ENCODE measurements around the gene PTPN20.

Gene PTPN20

GRCh38 chr10:47021850-47022249 lies 110.6 kb downstream of the PTPN20 start:
- no peak for DNase-seq (ENCODE audit: low read depth in 2 of 2)

GRCh38 chr10:47022311-47023131 lies 111.3 kb downstream of the PTPN20 start:
- DNase-seq (ENCODE audit: low read depth in 2 of 2) = no peak

GRCh38 chr10:47023237-47024045 lies 112.2 kb downstream of the PTPN20 start:
- no peak for DNase-seq (ENCODE audit: low read depth in 2 of 2)

DNA sequence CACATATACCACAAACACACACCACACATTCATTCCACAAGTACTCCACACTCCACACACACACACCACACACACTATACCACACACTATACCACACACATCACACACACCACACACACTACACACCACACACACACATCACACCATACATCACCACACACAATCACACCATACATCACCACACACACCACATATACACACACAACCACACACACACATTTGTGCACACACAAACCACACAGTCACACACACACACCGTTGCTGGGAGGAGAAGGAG lies 112.8 kb downstream of the PTPN20 start:
- DNase-seq (ENCODE audit: low read depth in 2 of 2) = no peak

DNA sequence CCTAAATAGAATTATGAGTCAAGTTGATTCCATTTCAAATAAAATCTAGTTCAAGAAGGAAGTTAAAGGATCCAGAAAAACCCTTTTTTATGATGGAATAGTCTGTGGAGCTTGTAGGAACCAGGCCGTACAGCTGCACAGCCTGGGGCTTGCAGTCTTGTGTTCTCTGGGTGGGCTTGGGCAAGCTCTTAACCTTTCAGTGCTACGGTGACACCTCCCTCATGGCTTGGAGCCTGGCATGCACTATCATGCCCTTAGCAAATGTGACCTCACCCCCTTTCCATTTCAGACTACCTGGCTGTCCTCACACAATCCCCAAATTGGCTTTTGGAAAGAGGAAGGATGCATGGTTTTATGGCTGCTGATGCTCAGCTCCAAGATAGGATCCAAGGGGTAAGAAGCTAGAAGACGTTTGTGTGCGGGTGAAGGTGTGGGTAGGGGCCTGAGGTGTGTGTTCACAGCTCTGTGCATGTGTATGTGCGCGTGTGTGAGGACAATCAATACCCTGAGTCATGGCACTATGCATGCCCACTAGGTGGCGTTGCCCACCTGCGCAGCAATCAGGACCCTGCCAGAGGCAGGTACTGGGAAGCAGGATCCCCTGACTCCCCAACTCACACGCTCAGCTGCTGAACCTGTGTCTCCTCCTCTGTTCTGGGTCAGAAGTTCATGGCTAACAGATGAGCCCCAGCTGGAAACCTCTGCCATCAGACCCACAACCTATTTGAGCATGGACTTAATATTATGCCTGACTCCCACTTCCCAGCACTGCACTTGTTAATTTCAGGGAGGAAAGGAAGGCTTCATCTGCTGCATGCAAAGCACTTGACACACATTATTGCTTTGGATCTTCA lies 113.4 kb downstream of the PTPN20 start:
- no peak for DNase-seq (ENCODE audit: low read depth in 2 of 2)

DNA sequence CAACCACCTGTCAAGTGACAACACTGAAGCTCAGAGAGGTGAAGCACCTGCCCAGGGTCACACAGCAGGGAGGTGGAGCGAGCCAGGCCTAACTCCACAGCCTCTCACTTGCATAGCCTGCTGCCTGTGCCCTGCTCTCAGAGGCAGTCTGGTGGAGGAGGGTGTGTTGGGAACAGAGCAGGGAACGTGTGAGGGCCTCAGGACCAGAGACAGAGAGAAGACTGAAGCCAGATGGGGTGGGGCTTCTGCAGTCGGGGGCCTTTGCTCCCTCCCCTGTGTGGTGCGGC lies 114.0 kb downstream of the PTPN20 start:
- no peak for DNase-seq (ENCODE audit: low read depth in 2 of 2)

- no peak for DNase-seq (ENCODE audit: low read depth in 2 of 2)
Measured at GRCh38 chr10:47025540-47026300, 114.5 kb downstream of the PTPN20 start.

DNA sequence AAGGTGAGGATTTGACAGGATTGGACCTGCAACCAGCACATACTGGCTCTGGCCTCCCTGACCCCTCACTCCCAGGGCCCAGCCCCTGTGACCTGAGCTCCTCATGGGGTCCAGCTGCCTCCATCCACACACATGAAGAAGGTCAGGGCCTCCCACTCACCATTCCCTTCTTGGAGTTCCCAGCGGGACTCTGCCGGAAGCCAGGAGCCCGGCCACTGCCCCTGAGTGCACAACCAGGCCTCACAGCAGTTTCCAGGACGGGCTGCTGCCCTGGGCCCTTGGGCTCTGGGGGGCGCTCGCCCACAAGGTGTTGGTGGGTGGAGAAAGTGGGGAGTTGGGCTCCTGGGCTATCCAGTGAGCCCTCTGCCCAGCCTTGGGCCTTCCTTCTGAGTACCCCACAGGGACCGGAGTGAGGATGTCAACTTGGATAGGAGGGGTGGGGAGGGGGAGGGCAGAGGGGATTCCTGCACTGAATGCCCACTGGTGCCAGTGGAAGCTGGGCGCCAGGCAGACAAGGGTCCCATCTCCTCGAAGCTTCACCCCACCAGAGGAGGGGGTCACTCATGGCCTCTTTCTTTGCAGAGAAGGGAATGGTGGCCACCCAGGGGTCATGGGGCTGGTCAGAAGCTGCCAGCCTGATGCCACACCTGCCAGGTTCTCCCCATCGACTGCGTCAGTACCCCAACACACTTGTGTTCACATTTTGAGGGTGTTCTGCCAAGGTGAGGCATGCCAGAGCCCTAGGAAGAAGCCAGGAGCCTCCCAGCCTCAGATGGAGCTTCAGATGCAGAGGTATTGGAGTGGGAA lies 115.3 kb downstream of the PTPN20 start:
- no peak for DNase-seq (ENCODE audit: low read depth in 2 of 2)

DNA sequence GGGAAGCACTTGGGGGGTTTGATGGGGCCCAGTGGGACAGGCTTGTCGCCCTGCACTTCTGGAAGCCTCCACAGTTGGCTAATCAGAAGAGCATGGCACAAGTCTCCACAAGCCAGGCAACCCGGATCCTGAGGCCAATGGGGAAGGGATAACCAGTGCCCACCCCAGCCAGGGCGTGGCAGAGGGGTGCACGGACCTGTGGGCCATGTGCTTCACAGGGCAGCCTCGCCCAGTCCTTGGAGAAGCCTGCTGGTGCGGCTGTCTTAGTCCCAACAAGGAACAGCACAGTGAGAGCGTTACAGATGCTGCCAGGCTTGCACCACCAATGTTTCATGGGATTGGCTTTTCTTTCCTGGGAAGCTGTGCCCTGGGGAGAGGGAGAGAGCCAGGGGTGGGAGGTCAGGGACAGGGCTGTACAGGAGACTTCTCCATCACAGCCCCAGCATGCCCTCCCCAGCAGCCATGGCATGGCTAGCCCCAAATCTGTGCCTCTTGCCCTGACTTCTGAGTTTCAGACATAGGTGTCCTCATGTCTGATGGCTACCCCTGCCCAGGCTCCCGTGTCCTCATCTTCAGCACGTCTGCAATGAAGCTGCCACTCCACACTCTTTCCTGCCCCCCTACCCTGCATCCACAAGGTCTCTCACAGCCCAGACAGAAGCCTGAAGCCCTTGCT lies 116.0 kb downstream of the PTPN20 start:
- no peak for DNase-seq (ENCODE audit: low read depth in 2 of 2)

- DNase-seq (ENCODE audit: low read depth in 2 of 2) = no peak
Measured at GRCh38 chr10:47027784-47028260, 116.6 kb downstream of the PTPN20 start.

- DNase-seq (ENCODE audit: low read depth in 2 of 2) = no peak
Measured at GRCh38 chr10:47028466-47028865, 117.2 kb downstream of the PTPN20 start.

- DNase-seq (ENCODE audit: low read depth in 2 of 2) = no peak
Measured at GRCh38 chr10:47029181-47030009, 118.2 kb downstream of the PTPN20 start.

- DNase-seq (ENCODE audit: low read depth in 2 of 2) = no peak
Measured at GRCh38 chr10:47030191-47030703, 119.0 kb downstream of the PTPN20 start.

DNA sequence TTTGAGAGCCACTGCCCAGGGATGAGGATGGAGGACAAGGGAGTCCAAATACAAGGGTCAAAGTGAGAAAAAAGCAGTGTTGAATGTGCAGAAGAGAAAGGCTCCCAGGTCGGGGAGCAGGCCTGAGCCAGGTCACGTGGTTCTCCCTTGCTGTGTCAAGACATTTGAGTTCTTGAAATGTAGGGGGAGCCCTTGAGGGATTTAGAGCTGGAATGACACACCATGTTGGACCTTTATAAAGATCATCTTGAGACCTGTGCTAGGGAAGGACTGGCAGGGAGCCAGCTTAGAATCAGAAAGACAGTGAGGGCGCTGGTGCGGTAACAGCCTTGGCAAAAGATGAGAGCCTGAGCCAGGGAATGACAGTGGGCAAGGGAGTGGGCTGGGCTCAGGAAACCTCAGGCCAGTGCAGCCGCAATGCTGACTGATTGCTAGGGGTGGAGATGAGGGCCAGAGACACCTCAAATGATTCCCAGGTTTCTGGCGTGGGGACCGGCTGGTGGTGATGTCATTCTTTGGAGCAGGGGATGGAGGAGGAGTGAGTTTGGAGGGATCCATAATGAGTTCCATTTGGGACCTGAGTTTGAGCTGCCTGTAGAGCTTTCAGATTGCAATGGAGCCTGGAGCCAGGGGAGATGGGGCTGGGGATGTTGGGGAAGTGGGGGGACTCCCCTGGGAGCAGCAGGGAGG lies 120.1 kb downstream of the PTPN20 start:
- DNase-seq (ENCODE audit: low read depth in 2 of 2) = no peak

GRCh38 chr10:47031901-47032465 lies 120.8 kb downstream of the PTPN20 start:
- no peak for DNase-seq (ENCODE audit: low read depth in 2 of 2)

DNA sequence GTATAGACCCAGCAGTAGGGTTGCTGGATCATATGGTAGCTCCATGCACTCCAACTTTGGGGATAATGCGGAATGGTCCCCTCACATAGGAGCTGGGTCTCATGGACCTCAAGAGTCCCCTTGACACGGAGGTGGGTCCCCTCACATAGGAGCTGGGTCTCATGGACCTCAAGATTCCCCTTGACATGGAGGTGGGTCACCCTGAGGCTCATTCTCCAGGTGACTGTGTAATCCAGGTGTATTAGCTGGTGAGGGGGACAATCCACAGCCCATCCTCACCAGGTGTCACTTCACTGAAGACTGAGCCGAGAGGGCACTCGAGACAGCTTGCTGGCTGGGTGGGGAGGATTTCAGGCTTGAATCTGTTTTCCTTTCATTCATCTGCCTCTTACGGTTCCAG lies 121.9 kb downstream of the PTPN20 start:
- DNase-seq (ENCODE audit: low read depth in 2 of 2) = no peak

GRCh38 chr10:47033541-47034270 lies 122.5 kb downstream of the PTPN20 start:
- no peak for DNase-seq (ENCODE audit: low read depth in 2 of 2)
